ENCODE measurements around the gene TFCP2. TPM values are rescaled to one million over a fixed set of nuclear protein-coding genes. Genes with fewer than 3 reads are reported as not detected.
A peak's percentile ranks its signal among the peaks of the same experiment; 100 is the strongest.

TFCP2 gene
- total RNA-seq, 1 donor from 2014 or later = 3.0 TPM

GRCh38 chr12:51217968-51218606, 45.2 kb upstream of the TFCP2 start, which contains the start of gene POU6F1:
POU6F1 (minus strand) TSS chr12:51218062; CDS start chr12:51206836, 11,226 bp downstream.
- peak; percentile 21 to 84 for DNase-seq (ENCODE audit: low spot score in 2 of 2)

GRCh38 chr12:51217133-51217967, 44.4 kb upstream of the TFCP2 start:
- peak in 1 of 2 donors; percentile 79 for DNase-seq (ENCODE audit: low spot score in 2 of 2)
- H3K27ac ChIP-seq = peak overlapping the region; percentile 99
- peak overlapping the region; percentile 98 for H3K4me3 ChIP-seq
- TF ChIP-seq CTCF (IDR thresholded peaks at IDR 0.05) = peak; percentile 12 to 34 (median 13)
- no peaks in the 10 kb centered on the region for H3K27me3 ChIP-seq
- no peaks in the 10 kb centered on the region for H3K36me3 ChIP-seq
- peaks cover 4 to 15% of the 10 kb centered on the region in 2 donors for H3K4me1 ChIP-seq
- intact Hi-C loops (cut with DNase I) = loop anchor here (10.0 kb wide), 2 partner anchors 293 to 453 kb away; partner anchors contain the start of gene ATF1
- H3K9me3 ChIP-seq = no peaks in the 10 kb centered on the region

More at GRCh38 chr12:51217968-51218606, 45.2 kb upstream of the TFCP2 start, which contains the start of gene POU6F1:
- peak within 1 kb of the TSS; percentile 98 for H3K4me3 ChIP-seq
- intact Hi-C loops (cut with DNase I) = loop anchor here (1.0 to 10.0 kb wide), 6 partner anchors 20 to 453 kb away; partner anchors contain the start of genes ATF1, CSRNP2, DAZAP2 and SMAGP
- no peaks in the 10 kb centered on the region for H3K27me3 ChIP-seq
- no peaks in the 10 kb centered on the region for H3K9me3 ChIP-seq
- H3K27ac ChIP-seq = peak within 1 kb of the TSS; percentile 99
- TF ChIP-seq CTCF (IDR thresholded peaks at IDR 0.05) = peak; percentile 45 to 84 (median 81)
- peaks cover 4 to 15% of the 10 kb centered on the region in 2 donors for H3K4me1 ChIP-seq
- H3K36me3 ChIP-seq = no peaks in the 10 kb centered on the region

GRCh38 chr12:51216642-51217041, 43.7 kb upstream of the TFCP2 start:
- Histone ChIP-seq H3K36me3 (no peaks in the 10 kb centered on the region), H3K27me3 (no peaks in the 10 kb centered on the region), H3K9me3 (no peaks in the 10 kb centered on the region), H3K4me1 (peaks cover 4 to 15% of the 10 kb centered on the region in 2 donors), H3K27ac (peak overlapping the region; percentile 99), H3K4me3 (peak overlapping the region; percentile 98)
- no peak for DNase-seq (ENCODE audit: low spot score in 2 of 2)
- TF ChIP-seq CTCF (IDR thresholded peaks at IDR 0.05) = no peak
- intact Hi-C loops (cut with DNase I) = loop anchor here (10.0 kb wide), 2 partner anchors 292 to 452 kb away; partner anchors contain the start of gene ATF1

GRCh38 chr12:51214895-51215294, 42.0 kb upstream of the TFCP2 start:
- TF ChIP-seq CTCF (IDR thresholded peaks at IDR 0.05) = no peak
- Histone ChIP-seq H3K9me3 (no peaks in the 10 kb centered on the region), H3K4me1 (peaks cover 4 to 15% of the 10 kb centered on the region in 2 donors), H3K4me3 (no peak overlapping the region), H3K36me3 (no peaks in the 10 kb centered on the region), H3K27ac (no peak overlapping the region), H3K27me3 (no peaks in the 10 kb centered on the region)
- no peak for DNase-seq (ENCODE audit: low spot score in 2 of 2)
- intact Hi-C loops (cut with DNase I) = loop anchor here (10.0 kb wide), 2 partner anchors 290 to 450 kb away; partner anchors contain the start of gene ATF1

- Histone ChIP-seq H3K27ac (no peak overlapping the region), H3K4me1 (no peaks in the 10 kb centered on the region), H3K9me3 (no peaks in the 10 kb centered on the region), H3K4me3 (no peak overlapping the region), H3K27me3 (no peaks in the 10 kb centered on the region), H3K36me3 (peaks cover 4 to 11% of the 10 kb centered on the region in 2 donors)
- intact Hi-C loops (cut with DNase I) = loop anchor here (10.0 kb wide), 2 partner anchors 286 to 446 kb away; partner anchors contain the start of gene ATF1
- no peak for DNase-seq (ENCODE audit: low spot score in 2 of 2)
- TF ChIP-seq CTCF (IDR thresholded peaks at IDR 0.05) = no peak
These were observed 37.9 kb upstream of the TFCP2 start for GRCh38 chr12:51210690-51211395.
